ENCODE results near the gene SPIN2B. TPM values are rescaled to one million over a fixed set of nuclear protein-coding genes. Genes with fewer than 3 reads are reported as not detected.
A peak's percentile ranks its signal among the peaks of the same experiment; 100 is the strongest.
"Not testable (repeated sequence)": the region's sequence is repeated elsewhere in the genome, so short reads cannot be mapped to it uniquely, and the experiment has no call there.

Gene SPIN2B
- total RNA-seq (8.0 and 10.6 TPM in 2 replicates), polyA plus RNA-seq (10.4 and 11.1 TPM in 2 replicates), polyA minus RNA-seq (ENCODE audit: low replicate concordance) (2.0 TPM in 1 of 2 replicates, not detected in the other)
- polyA plus RNA-seq (2012), result 8.8 and 9.0 TPM in 2 replicates

DNA sequence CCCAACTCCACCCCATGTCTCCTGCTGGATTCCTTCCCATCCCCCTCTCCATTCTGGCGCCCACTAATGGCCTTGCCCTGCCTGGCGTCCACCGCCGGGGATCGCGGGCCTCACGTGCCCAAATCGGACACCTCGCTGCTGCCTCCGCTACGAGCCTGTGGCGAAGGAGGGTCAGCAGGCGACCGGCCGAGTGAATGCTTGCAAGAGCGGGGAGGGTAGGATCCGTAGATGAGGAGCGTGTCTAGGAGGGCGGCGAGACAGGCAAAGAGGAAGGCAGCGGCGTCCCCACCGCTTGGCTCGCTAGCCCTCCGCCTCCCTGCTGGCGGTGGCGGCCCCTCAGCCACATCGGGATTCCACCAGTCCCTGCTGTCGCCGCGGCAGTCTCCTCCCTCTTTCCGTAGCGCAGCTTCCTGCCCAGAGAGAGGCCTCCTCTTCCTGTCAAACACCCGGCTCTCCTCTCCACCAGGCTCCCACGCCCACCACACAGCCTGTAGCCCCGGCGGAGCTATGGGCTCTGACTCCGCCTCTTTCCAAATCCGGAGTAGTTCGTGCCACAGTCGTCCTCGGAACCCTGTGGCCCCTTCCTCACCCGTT lies at the start of gene SPIN2B:
TSS of gene SPIN2B (minus strand) at position 387 of the 594 bp plus-strand sequence.
- Histone ChIP-seq H3K9ac (ENCODE audit: insufficient read depth, low read length) (peak within 1 kb of the TSS; percentile 71), H4K20me1 (ENCODE audit: control insufficient read depth, extremely low read depth, insufficient read depth, low read length) (no peaks in the 10 kb centered on the region), H3K9me3 (ENCODE audit: control insufficient read depth, insufficient read depth, low read depth, low read length) (no peaks in the 10 kb centered on the region), H3K4me1 (ENCODE audit: control insufficient read depth, extremely low read depth, insufficient read depth, low read length) (no peaks in the 10 kb centered on the region), H2AFZ (ENCODE audit: low read length) (peak within 1 kb of the TSS; percentile 89), H3K4me2 (ENCODE audit: extremely low read depth, insufficient read depth, low read length) (peak within 1 kb of the TSS; percentile 48), H3K79me2 (ENCODE audit: control insufficient read depth, insufficient read depth, low read length) (no peaks in the 10 kb centered on the region), H3K27ac (ENCODE audit: insufficient read depth, low read length) (peak within 1 kb of the TSS; percentile 80), H3K4me3 (replicated peaks in 1 of 4; ENCODE audit: control extremely low read depth in 1 of 4, insufficient read depth in 1 of 4, low read depth in 3 of 4, low read length in 4 of 4) (peak within 1 kb of the TSS; percentile 50 to 79 (median 68)), H3K36me3 (ENCODE audit: control insufficient read depth, insufficient read depth, low read length) (no peaks in the 10 kb centered on the region), H3K27me3 (ENCODE audit: control insufficient read depth, insufficient read depth, low read length) (no peaks in the 10 kb centered on the region)
- peak; percentile 71 to 84 for DNase-seq (ENCODE audit: low read depth in 2 of 2)
- TF ChIP-seq, protein P1, sequence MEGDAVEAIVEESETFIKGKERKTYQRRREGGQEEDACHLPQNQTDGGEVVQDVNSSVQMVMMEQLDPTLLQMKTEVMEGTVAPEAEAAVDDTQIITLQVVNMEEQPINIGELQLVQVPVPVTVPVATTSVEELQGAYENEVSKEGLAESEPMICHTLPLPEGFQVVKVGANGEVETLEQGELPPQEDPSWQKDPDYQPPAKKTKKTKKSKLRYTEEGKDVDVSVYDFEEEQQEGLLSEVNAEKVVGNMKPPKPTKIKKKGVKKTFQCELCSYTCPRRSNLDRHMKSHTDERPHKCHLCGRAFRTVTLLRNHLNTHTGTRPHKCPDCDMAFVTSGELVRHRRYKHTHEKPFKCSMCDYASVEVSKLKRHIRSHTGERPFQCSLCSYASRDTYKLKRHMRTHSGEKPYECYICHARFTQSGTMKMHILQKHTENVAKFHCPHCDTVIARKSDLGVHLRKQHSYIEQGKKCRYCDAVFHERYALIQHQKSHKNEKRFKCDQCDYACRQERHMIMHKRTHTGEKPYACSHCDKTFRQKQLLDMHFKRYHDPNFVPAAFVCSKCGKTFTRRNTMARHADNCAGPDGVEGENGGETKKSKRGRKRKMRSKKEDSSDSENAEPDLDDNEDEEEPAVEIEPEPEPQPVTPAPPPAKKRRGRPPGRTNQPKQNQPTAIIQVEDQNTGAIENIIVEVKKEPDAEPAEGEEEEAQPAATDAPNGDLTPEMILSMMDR (conservative IDR thresholded peaks at IDR 0.05 in 1 of 2, IDR thresholded peaks at IDR 0.05 in 1 of 2; ENCODE audit: low read depth in 1 of 2, low read length in 2 of 2), result no peak
- TF ChIP-seq EZH2 (IDR thresholded peaks at IDR 0.05; ENCODE audit: low read length, missing control alignments), result no peak

DNA sequence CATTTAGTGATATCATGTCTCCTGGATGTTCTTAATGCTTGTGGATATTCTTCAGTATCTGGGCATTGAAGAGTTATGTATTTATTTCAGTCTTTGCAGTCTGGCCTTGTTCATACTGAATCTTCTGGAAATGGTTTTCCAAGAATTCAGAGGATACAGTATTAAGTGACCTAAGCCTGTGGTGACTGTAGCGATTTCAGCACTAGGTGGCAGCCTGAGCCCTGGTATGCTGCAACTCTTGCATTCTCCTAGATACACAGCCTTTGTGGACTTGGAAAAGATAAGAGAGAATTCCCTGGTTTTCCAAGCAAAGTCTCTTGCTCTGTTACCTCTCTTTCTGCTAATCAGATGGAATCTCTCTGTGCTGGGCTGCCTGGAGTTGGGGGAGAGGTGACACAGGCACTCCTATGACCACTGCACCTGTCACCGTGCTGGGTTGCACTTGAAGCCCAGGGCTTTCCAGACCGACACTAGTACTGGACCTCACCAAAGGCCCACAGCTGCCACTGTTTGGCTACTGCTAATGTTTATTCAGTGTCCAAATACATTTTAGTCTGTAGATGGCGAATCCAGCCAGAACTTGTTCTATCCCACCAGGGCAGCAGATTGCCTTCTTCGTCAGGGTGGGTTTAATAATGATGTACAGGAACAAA lies 35.2 kb upstream of the SPIN2B start:
- TF ChIP-seq, protein P1 (conservative IDR thresholded peaks at IDR 0.05 in 1 of 2, IDR thresholded peaks at IDR 0.05 in 1 of 2; ENCODE audit: low read depth in 1 of 2, low read length in 2 of 2), result peak; percentile 25 to 28
- TF ChIP-seq EZH2 (IDR thresholded peaks at IDR 0.05; ENCODE audit: low read length, missing control alignments), result no peak
- peak; percentile 8 to 27 for DNase-seq (ENCODE audit: low read depth in 2 of 2)
- no peaks in the 10 kb centered on the region for H4K20me1 ChIP-seq (ENCODE audit: control insufficient read depth, extremely low read depth, insufficient read depth, low read length)

DNA sequence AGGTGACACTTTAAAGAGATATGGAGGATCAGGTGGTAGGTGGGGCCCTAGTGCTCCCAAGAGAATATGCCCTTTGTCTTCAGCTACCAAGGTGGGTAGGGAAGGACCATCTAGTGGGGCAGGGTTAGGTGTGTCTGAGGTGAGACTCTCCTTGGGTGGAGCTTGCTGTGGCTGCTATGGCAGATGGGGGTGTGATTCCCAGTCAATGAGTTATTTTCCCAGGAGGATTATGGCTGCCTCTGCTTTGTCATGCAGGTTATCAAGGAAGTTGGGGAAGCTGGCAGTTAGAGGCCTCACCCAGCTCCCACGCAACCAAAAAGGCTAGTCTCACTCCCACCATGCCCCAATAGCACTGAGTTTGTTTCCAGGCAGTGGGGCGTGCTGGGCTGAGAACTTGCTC lies 33.8 kb upstream of the SPIN2B start:
- no peaks in the 10 kb centered on the region for H4K20me1 ChIP-seq (ENCODE audit: control insufficient read depth, extremely low read depth, insufficient read depth, low read length)
- no peak overlapping the region for H3K4me3 ChIP-seq (replicated peaks in 1 of 4; ENCODE audit: control extremely low read depth in 1 of 4, insufficient read depth in 1 of 4, low read depth in 3 of 4, low read length in 4 of 4)
- no peak overlapping the region for H2AFZ ChIP-seq (ENCODE audit: low read length)
- H3K4me2 ChIP-seq (ENCODE audit: extremely low read depth, insufficient read depth, low read length), result no peak overlapping the region
- H3K4me1 ChIP-seq (ENCODE audit: control insufficient read depth, extremely low read depth, insufficient read depth, low read length), result no peaks in the 10 kb centered on the region
- H3K36me3 ChIP-seq (ENCODE audit: control insufficient read depth, insufficient read depth, low read length), result no peaks in the 10 kb centered on the region
- H3K79me2 ChIP-seq (ENCODE audit: control insufficient read depth, insufficient read depth, low read length), result no peaks in the 10 kb centered on the region
- no peak for DNase-seq (ENCODE audit: low read depth in 2 of 2)
- no peak for TF ChIP-seq EZH2 (IDR thresholded peaks at IDR 0.05; ENCODE audit: low read length, missing control alignments)
- TF ChIP-seq, protein P1 (conservative IDR thresholded peaks at IDR 0.05 in 1 of 2, IDR thresholded peaks at IDR 0.05 in 1 of 2; ENCODE audit: low read depth in 1 of 2, low read length in 2 of 2), result no peak
- H3K9me3 ChIP-seq (ENCODE audit: control insufficient read depth, insufficient read depth, low read depth, low read length), result no peaks in the 10 kb centered on the region
- no peak overlapping the region for H3K27ac ChIP-seq (ENCODE audit: insufficient read depth, low read length)
- H3K9ac ChIP-seq (ENCODE audit: insufficient read depth, low read length), result no peak overlapping the region
- H3K27me3 ChIP-seq (ENCODE audit: control insufficient read depth, insufficient read depth, low read length), result no peaks in the 10 kb centered on the region

More for the DNA sequence above, 35.2 kb upstream of the SPIN2B start:
- Histone ChIP-seq H3K36me3 (ENCODE audit: control insufficient read depth, insufficient read depth, low read length) (no peaks in the 10 kb centered on the region), H3K27me3 (ENCODE audit: control insufficient read depth, insufficient read depth, low read length) (no peaks in the 10 kb centered on the region), H3K4me3 (replicated peaks in 1 of 4; ENCODE audit: control extremely low read depth in 1 of 4, insufficient read depth in 1 of 4, low read depth in 3 of 4, low read length in 4 of 4) (no peak overlapping the region), H3K9ac (ENCODE audit: insufficient read depth, low read length) (no peak overlapping the region), H3K27ac (ENCODE audit: insufficient read depth, low read length) (no peak overlapping the region), H3K4me1 (ENCODE audit: control insufficient read depth, extremely low read depth, insufficient read depth, low read length) (no peaks in the 10 kb centered on the region), H3K9me3 (ENCODE audit: control insufficient read depth, insufficient read depth, low read depth, low read length) (no peaks in the 10 kb centered on the region), H2AFZ (ENCODE audit: low read length) (no peak overlapping the region), H3K4me2 (ENCODE audit: extremely low read depth, insufficient read depth, low read length) (no peak overlapping the region), H3K79me2 (ENCODE audit: control insufficient read depth, insufficient read depth, low read length) (no peaks in the 10 kb centered on the region)

DNA sequence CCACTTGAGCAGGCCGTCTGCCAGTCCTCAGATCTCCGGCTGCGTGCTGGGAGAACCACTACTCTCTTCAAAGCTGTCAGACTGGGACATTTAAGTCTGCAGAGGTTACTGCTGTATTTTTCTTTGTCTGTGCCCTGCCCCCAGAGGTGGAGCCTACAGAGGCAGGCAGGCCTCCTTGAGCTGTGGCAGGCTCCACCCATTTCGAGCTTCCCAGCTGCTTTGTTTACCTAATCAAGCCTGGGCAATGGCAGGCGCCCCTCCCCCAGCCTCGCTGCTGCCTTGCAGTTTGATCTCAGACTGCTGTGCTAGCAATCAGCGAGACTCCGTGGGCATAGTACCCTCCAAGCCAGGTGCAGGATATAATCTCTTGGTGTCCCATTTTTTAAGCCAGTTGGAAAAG lies 30.9 kb upstream of the SPIN2B start:
- not testable (repeated sequence) for H3K36me3 ChIP-seq (ENCODE audit: control insufficient read depth, insufficient read depth, low read length); H3K27ac ChIP-seq (ENCODE audit: insufficient read depth, low read length); H3K9me3 ChIP-seq (ENCODE audit: control insufficient read depth, insufficient read depth, low read depth, low read length); H3K4me1 ChIP-seq (ENCODE audit: control insufficient read depth, extremely low read depth, insufficient read depth, low read length); H3K27me3 ChIP-seq (ENCODE audit: control insufficient read depth, insufficient read depth, low read length); H3K4me3 ChIP-seq (replicated peaks in 1 of 4; ENCODE audit: control extremely low read depth in 1 of 4, insufficient read depth in 1 of 4, low read depth in 3 of 4, low read length in 4 of 4); H3K79me2 ChIP-seq (ENCODE audit: control insufficient read depth, insufficient read depth, low read length); H3K4me2 ChIP-seq (ENCODE audit: extremely low read depth, insufficient read depth, low read length); H4K20me1 ChIP-seq (ENCODE audit: control insufficient read depth, extremely low read depth, insufficient read depth, low read length); DNase-seq (ENCODE audit: low read depth in 2 of 2); H3K9ac ChIP-seq (ENCODE audit: insufficient read depth, low read length); H2AFZ ChIP-seq (ENCODE audit: low read length)
